Common myeloid progenitor, CD34-positive (primary cell): ENCODE measurements around the gene DACH1.

Experiments
- CTCF ChIA-PET: fragments of 350-600 bp; sonication (Branson Sonifier 250); formaldehyde crosslinking; loops from one replicate; lab custom pipeline; 2021; ENCODE audit warnings: antibody characterized with exemption; lab: Charles Lee
- POLR2A ChIA-PET: fragments of 350-600 bp; sonication (Branson Sonifier 250); formaldehyde crosslinking; loops from one replicate; lab custom pipeline; 2021; ENCODE audit warnings: antibody characterized with exemption; lab: Charles Lee
- DNase-seq, 3 donors: peaks; one replicate each; pipeline versions ENCODE4 v3.0.0 to v3.0.0-alpha.2; 2013
- H3K27ac ChIP-seq, 2 experiments: 1 replicate in 1 of 2; 2 replicates in 1 of 2; pipeline ENCODE4 v1.7.0; 2013; ENCODE audit warnings: inconsistent platforms in 2 of 2, low read length in 2 of 2, mild to moderate bottlenecking in 2 of 2, low read depth in 1 of 2, moderate library complexity in 1 of 2; ENCODE audit not compliant: severe bottlenecking in 2 of 2, insufficient read depth in 1 of 2, poor library complexity in 1 of 2
- H3K27me3 ChIP-seq, 5 experiments: replicated peaks in 2 of 5; 1 replicate in 3 of 5; 2 replicates in 2 of 5; pipeline versions ENCODE4 v1.6.1 to v1.7.0; 2013; ENCODE audit warnings: low read length in 4 of 5, mild to moderate bottlenecking in 2 of 5, moderate library complexity in 2 of 5, inconsistent platforms in 1 of 5; ENCODE audit not compliant: insufficient read depth in 5 of 5, control insufficient read depth in 4 of 5
- H3K36me3 ChIP-seq, 4 experiments: 1 replicate in 2 of 4; 2 replicates in 2 of 4; pipeline versions ENCODE4 v1.6.1 to v1.7.0; 2013; ENCODE audit warnings: low read length in 3 of 4, control low read depth in 1 of 4, mild to moderate bottlenecking in 1 of 4; ENCODE audit not compliant: control insufficient read depth in 4 of 4, insufficient read depth in 4 of 4
- H3K4me1 ChIP-seq, 4 experiments: 1 replicate in 3 of 4; 2 replicates in 1 of 4; pipeline versions ENCODE4 v1.6.1 to v1.7.1; 2013; ENCODE audit warnings: low read length in 3 of 4, mild to moderate bottlenecking in 3 of 4, control low read depth in 1 of 4, inconsistent platforms in 1 of 4, moderate library complexity in 1 of 4; ENCODE audit not compliant: control insufficient read depth in 4 of 4, insufficient read depth in 4 of 4; ENCODE audit errors: control extremely low read depth in 1 of 4
- H3K4me3 ChIP-seq, 7 experiments: 1 replicate in 4 of 7; 2 replicates in 3 of 7; pipeline versions ENCODE4 v1.5.1 to v1.7.0; 2013; ENCODE audit warnings: mild to moderate bottlenecking in 7 of 7, low read length in 6 of 7, moderate library complexity in 6 of 7, inconsistent platforms in 2 of 7, low read depth in 2 of 7, control low read depth in 1 of 7; ENCODE audit not compliant: insufficient read depth in 4 of 7, control insufficient read depth in 1 of 7; ENCODE audit errors: extremely low read depth in 1 of 7
- H3K9me3 ChIP-seq, 5 experiments: 1 replicate in 4 of 5; 2 replicates in 1 of 5; pipeline versions ENCODE4 v1.6.1 to v1.7.1; 2013; ENCODE audit warnings: low read length in 4 of 5, mild to moderate bottlenecking in 2 of 5, inconsistent platforms in 1 of 5, low read depth in 1 of 5, moderate library complexity in 1 of 5; ENCODE audit not compliant: control insufficient read depth in 4 of 5, insufficient read depth in 2 of 5; ENCODE audit errors: control extremely low read depth in 1 of 5
- WGBS: methylation state at CpG from one replicate; pipeline ENCODE4 v1.1.5; 2013; ENCODE audit not compliant: insufficient coverage; 5-methylcytosine and 5-hydroxymethylcytosine counted together

Gene DACH1

DNA sequence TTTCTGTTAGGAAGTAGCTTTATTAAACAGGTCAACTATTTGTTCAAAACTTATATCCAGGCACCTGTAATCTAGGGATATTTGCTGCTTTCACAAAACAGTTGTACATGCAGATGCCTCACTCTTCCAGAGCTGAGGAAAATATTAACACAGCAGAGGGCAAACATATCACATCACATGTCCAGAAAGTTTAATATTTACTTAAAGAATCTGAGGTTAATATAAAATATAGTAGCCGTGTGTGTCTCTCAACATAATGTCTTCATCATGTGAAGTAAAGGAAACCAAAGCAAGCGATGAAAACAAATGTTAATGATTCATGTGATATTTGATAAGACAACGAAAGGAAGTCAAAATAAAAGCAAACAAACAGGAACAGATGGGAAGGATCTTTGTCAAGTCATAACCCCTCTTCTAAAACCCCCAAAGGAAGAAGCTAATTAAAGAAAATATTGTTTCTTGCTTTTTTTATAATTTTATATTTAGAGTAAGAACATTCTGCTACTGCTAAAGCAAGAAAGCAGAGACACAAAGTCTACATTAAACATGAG, 418.8 kb downstream of the DACH1 start:
- CTCF ChIA-PET = interaction anchor here (0.6 to 0.7 kb wide), 2 partner anchors 194 to 218 kb away, joined by 3 read pairs; no protein-coding TSS in a partner anchor

GRCh38 chr13:71437704-71438103, 429.3 kb downstream of the DACH1 start:
- H3K9me3 ChIP-seq = no peaks in the 10 kb centered on the region
- WGBS = no CpG with 5 or more reads among the region's 1 CpG
- H3K4me1 ChIP-seq = no peaks in the 10 kb centered on the region
- no peak overlapping the region for H3K4me3 ChIP-seq
- DNase-seq = no peak
- ChIA-PET POLR2A (no interaction called here), CTCF (no interaction called here)
- no peak overlapping the region for H3K27ac ChIP-seq
- H3K27me3 ChIP-seq = no peaks in the 10 kb centered on the region
- H3K36me3 ChIP-seq = no peaks in the 10 kb centered on the region

More for the DNA sequence above, 418.8 kb downstream of the DACH1 start:
- H3K9me3 ChIP-seq = no peaks in the 10 kb centered on the region
- H3K4me3 ChIP-seq = no peak overlapping the region
- DNase-seq = no peak
- peaks cover 0 to 7% (median 1%) of the 10 kb centered on the region in 4 experiments for H3K36me3 ChIP-seq
- no peak overlapping the region for H3K27ac ChIP-seq
- POLR2A ChIA-PET = no interaction called here
- WGBS = 90% methylated on average over 2 of the region's 3 CpGs
- H3K4me1 ChIP-seq = no peaks in the 10 kb centered on the region
- no peaks in the 10 kb centered on the region for H3K27me3 ChIP-seq

- no peak overlapping the region for H3K4me3 ChIP-seq
- DNase-seq = no peak
Measured at GRCh38 chr13:71430681-71431080, 436.3 kb downstream of the DACH1 start.

GRCh38 chr13:71417205-71417604, 449.8 kb downstream of the DACH1 start:
- Histone ChIP-seq H3K4me3 (no peak overlapping the region), H3K27me3 (no peaks in the 10 kb centered on the region), H3K4me1 (no peaks in the 10 kb centered on the region), H3K36me3 (no peaks in the 10 kb centered on the region), H3K27ac (no peak overlapping the region), H3K9me3 (peaks cover 0 to 12% (median 3%) of the 10 kb centered on the region in 5 experiments)
- ChIA-PET POLR2A (no interaction called here), CTCF (no interaction called here)
- no peak for DNase-seq

More at GRCh38 chr13:71430681-71431080, 436.3 kb downstream of the DACH1 start:
- Histone ChIP-seq H3K9me3 (peaks cover 0 to 2% (median 0%) of the 10 kb centered on the region in 5 experiments), H3K27ac (no peak overlapping the region), H3K36me3 (no peaks in the 10 kb centered on the region), H3K4me1 (no peaks in the 10 kb centered on the region), H3K27me3 (no peaks in the 10 kb centered on the region)
- 100% methylated on average over 2 of the region's 4 CpGs for WGBS
- CTCF ChIA-PET = no interaction called here
- POLR2A ChIA-PET = no interaction called here

DNA sequence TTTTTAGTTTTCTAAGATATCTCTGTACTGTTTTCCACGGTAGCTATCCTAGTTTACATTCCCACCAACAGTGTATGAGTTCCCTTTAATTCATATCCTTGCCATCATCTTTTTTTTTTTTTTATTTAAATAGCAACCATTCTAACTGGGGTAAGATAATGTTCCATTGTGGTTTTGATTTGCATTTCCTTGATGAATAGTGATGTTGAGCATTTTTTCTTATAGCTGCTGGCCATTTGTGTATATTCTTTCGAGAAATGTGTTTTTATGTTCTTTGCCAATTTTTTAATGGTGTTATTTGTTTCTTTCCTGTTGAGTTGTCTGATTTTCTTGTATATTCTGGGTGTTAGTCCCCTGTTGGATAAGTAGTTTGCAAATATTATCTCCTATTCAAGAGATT, 454.8 kb downstream of the DACH1 start:
- ChIA-PET CTCF (interaction anchor here (0.6 kb wide), 1 partner anchor 799 kb away, joined by 4 read pairs; no protein-coding TSS in a partner anchor), POLR2A (interaction anchor here (0.6 kb wide), 1 partner anchor 51 kb away, joined by 3 read pairs; no protein-coding TSS in a partner anchor)

GRCh38 chr13:71408416-71408815, 458.6 kb downstream of the DACH1 start:
- Histone ChIP-seq H3K4me3 (no peak overlapping the region), H3K27me3 (no peaks in the 10 kb centered on the region), H3K4me1 (no peaks in the 10 kb centered on the region), H3K36me3 (no peaks in the 10 kb centered on the region), H3K9me3 (no peaks in the 10 kb centered on the region), H3K27ac (no peak overlapping the region)
- no peak for DNase-seq
- CTCF ChIA-PET = no interaction called here
- POLR2A ChIA-PET = no interaction called here

More for the DNA sequence above, 454.8 kb downstream of the DACH1 start:
- no CpG with 5 or more reads among the region's 2 CpGs for WGBS
- Histone ChIP-seq H3K4me3 (no peak overlapping the region), H3K4me1 (no peaks in the 10 kb centered on the region), H3K36me3 (no peaks in the 10 kb centered on the region), H3K27ac (no peak overlapping the region), H3K27me3 (no peaks in the 10 kb centered on the region), H3K9me3 (peaks cover 0 to 4% (median 0%) of the 10 kb centered on the region in 5 experiments)
- DNase-seq = no peak

DNA sequence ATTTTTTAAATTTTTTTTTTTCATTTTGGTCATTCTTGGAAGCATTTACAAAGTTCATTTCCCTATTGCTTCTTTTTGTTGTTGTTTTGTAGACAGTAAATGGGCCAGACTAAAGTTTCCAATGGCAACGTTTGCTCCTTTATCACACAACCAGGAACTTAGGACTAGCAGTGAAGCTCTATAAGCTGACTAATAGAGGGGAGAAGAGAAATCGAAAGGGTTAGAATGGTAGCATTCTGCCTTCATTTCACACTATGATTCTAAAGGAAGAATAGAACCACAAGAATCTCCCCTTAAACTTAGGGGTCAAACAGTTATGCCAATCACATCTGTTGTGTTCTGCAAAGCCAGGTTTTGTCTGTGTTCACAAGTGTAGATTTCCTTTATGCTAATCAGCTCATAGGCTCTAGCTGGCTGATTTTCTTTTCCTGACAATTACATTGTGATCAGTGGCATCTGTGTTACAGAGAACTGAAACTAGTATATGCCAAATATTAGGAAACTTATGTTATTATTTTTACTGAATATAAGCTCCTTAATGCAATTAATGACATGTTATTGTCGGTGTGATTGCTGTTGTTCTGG, 467.3 kb downstream of the DACH1 start:
- WGBS = no CpG with 5 or more reads among the region's 3 CpGs
- H3K27ac ChIP-seq = no peak overlapping the region
- H3K4me3 ChIP-seq = no peak overlapping the region
- no peak for DNase-seq
- POLR2A ChIA-PET = no interaction called here
- H3K4me1 ChIP-seq = no peaks in the 10 kb centered on the region
- H3K36me3 ChIP-seq = no peaks in the 10 kb centered on the region
- H3K9me3 ChIP-seq = no peaks in the 10 kb centered on the region
- no peaks in the 10 kb centered on the region for H3K27me3 ChIP-seq
- CTCF ChIA-PET = no interaction called here
